Measurements from ENCODE around the gene BMP6.

DNA sequence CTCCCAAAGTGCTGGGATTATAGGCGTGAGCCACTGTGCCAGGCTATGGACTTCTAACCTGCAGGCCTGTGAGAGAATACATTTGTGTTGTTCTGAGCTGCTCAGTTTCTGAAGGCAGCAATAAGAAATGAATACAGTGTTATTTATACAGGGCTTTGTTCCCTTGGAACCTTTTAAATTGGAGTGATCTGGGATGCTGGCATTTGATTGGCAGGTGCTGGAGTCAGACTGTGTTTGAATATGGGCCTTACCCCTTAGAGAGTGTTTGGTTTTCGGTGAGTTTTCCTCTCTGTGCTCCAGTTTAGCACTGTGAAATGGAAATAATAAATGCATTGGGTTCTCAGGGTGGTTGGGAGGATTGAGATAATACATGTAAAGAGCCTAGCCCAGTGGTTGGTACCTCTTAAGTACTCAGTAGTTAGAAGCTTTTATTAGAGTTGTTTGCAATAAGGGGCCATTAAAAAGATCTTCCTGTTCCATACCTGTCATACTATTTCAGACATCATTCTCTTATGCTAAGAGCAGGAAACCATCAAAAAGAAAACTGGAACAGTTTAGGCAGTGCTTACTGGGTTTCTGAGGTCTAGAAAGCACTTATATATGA, 22.1 kb downstream of the BMP6 start:
- TF ChIP-seq, protein P1, sequence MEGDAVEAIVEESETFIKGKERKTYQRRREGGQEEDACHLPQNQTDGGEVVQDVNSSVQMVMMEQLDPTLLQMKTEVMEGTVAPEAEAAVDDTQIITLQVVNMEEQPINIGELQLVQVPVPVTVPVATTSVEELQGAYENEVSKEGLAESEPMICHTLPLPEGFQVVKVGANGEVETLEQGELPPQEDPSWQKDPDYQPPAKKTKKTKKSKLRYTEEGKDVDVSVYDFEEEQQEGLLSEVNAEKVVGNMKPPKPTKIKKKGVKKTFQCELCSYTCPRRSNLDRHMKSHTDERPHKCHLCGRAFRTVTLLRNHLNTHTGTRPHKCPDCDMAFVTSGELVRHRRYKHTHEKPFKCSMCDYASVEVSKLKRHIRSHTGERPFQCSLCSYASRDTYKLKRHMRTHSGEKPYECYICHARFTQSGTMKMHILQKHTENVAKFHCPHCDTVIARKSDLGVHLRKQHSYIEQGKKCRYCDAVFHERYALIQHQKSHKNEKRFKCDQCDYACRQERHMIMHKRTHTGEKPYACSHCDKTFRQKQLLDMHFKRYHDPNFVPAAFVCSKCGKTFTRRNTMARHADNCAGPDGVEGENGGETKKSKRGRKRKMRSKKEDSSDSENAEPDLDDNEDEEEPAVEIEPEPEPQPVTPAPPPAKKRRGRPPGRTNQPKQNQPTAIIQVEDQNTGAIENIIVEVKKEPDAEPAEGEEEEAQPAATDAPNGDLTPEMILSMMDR (IDR thresholded peaks at IDR 0.05; ENCODE audit: borderline replicate concordance, extremely low read depth, low read length, poor library complexity, severe bottlenecking): no peak
- TF ChIP-seq EZH2 (IDR thresholded peaks at IDR 0.05; ENCODE audit: borderline replicate concordance, low read depth, low read length, severe bottlenecking): no peak
